ENCODE data around the gene MDFI.

DNA sequence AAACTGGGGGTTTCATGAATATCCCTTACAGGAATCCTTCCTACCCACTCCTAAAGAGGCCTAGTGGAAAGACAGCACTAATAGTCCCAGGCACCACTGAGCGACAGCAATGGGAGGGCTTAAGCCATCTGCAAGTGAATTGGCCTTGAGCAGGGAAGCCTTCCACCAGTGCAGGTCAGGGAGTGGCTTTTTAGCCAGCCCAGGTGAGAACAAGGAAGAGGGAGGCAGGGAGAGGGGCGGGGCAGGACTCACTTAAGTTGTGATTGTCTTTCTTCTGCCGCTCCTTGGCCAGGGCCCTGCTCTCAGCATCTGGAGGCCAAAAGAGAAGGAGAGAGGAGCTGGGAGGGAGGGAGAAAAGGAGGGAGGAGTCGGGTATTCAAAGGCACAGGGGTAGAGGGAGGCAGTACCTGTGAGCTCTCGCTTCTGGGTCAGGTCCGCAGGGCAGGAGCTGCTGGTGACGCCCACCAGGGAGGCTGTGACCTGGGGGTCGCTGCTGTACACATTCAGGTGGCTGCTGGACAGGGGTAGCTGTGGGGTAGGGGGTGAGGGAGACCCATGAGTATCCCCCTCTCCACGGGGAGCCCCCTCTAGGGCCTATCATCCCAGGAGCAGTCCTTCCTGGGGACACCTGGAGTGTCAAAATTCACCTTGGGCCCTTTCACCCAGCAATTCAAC is 49.4 kb downstream of the MDFI start:
- TF ChIP-seq, protein P1, sequence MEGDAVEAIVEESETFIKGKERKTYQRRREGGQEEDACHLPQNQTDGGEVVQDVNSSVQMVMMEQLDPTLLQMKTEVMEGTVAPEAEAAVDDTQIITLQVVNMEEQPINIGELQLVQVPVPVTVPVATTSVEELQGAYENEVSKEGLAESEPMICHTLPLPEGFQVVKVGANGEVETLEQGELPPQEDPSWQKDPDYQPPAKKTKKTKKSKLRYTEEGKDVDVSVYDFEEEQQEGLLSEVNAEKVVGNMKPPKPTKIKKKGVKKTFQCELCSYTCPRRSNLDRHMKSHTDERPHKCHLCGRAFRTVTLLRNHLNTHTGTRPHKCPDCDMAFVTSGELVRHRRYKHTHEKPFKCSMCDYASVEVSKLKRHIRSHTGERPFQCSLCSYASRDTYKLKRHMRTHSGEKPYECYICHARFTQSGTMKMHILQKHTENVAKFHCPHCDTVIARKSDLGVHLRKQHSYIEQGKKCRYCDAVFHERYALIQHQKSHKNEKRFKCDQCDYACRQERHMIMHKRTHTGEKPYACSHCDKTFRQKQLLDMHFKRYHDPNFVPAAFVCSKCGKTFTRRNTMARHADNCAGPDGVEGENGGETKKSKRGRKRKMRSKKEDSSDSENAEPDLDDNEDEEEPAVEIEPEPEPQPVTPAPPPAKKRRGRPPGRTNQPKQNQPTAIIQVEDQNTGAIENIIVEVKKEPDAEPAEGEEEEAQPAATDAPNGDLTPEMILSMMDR (IDR thresholded peaks at IDR 0.05), result no peak
- TF ChIP-seq EZH2 (IDR thresholded peaks at IDR 0.05), result no peak

All from neural progenitor cell (in vitro differentiated cells).